SK-N-SH treated with all-trans-retinoic acid at 6 μM for 48 hours (cell line): ENCODE measurements around the gene CLMN.

ENCODE experiments used
- BACH2 ChIP-seq: fragments of 250-450 bp; sonication (Bioruptor Pico); IDR thresholded peaks from 2 replicates; pipeline ENCODE4 v1.9.0; 2021; ENCODE audit warnings: mild to moderate bottlenecking, borderline replicate concordance
- TCF4 ChIP-seq: fragments of 250-450 bp; sonication (Bioruptor Pico); IDR thresholded peaks from 2 replicates; pipeline ENCODE4 v1.8.0; 2021; ENCODE audit warnings: mild to moderate bottlenecking, moderate library complexity, borderline replicate concordance

DNA sequence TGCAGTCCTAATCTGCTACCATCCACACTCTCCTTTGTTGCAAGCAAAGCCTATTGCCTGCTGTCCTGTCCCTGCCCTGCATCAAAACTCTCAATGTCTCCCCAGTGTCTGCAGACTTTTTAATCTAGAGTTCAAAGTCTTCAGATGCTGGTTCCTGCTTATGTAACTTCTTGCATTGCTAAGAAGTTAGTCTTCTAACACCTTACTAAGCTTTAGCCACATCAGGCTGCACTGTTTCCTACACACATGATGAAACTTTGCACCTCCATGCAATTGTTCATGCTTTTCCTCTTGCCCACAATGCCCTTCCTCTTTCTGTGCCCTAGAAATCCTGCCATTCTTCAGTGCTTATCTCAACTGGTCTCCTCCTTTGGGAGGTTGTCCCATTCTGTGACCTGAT lies 146.2 kb downstream of the CLMN start:
- TF ChIP-seq BACH2 (CRISPR knock-in tag) (no peak), TCF4 (CRISPR knock-in tag) (no peak)
